Measurements from ENCODE around the gene TRDMT1. TPM values are rescaled to one million over a fixed set of nuclear protein-coding genes. Genes with fewer than 3 reads are reported as not detected.

The TRDMT1 gene
- total RNA-seq (2014; rRNA removed; shearing (Covaris generic)) = 10.4 and 12.7 TPM in 2 replicates
- total RNA-seq (2022) = 11.9 and 12.2 TPM in 2 replicates
- percentile 61 among the genes with signal in this experiment for Bru-seq, nascent RNA
- BruChase-seq, experiment 1, labeled RNA remaining after a 6-hour chase = percentile 49 among the genes with signal in this experiment
- percentile 60 among the genes with signal in this experiment for BruChase-seq, experiment 2, labeled RNA remaining after a 2-hour chase
- long read RNA-seq, full-length matches to known transcripts = 6 of 19 reads
- long read RNA-seq, partial matches to known transcripts = 5 of 19 reads
- long read RNA-seq, other reads (novel, unspliced or antisense) = 8 of 19 reads

GRCh38 chr10:17200912-17201793 is at the start of gene TRDMT1:
Gene TRDMT1, minus strand, starts transcription at chr10:17201672. Its CDS starts 38 bp downstream, at chr10:17201634.
- BruUV-seq (replicated peaks) = no TSS peak
- Histone ChIP-seq H3K27ac (ENCODE audit: low read depth, low read length, poor library complexity, severe bottlenecking) (peak within 1 kb of the TSS; percentile 53), H2AFZ (ENCODE audit: low read length) (peak within 1 kb of the TSS; percentile 100), H4K20me1 (ENCODE audit: insufficient read depth, low read length) (no peaks in the 10 kb centered on the region), H3K4me2 (ENCODE audit: low read length) (peak within 1 kb of the TSS; percentile 77), H3K36me3 (ENCODE audit: insufficient read depth, low read length) (no peaks in the 10 kb centered on the region), H3K9me2 (ENCODE audit: insufficient read depth, low read length) (0 out of 2 replicates have a peak, but pooled peaks cover 6% of the 10 kb centered on the region), H3K4me1 (ENCODE audit: insufficient read depth, low read length, poor library complexity, severe bottlenecking) (peaks cover 18% of the 10 kb centered on the region), H3K9me3 (ENCODE audit: low read length) (no peaks in the 10 kb centered on the region), H3K79me2 (ENCODE audit: insufficient read depth, low read depth, low read length) (peaks cover 27% of the 10 kb centered on the region; the same call in 1 of the 2 replicates), H3K4me3 (ENCODE audit: low read depth, low read length, poor library complexity, severe bottlenecking) (peak within 1 kb of the TSS; percentile 94)
- intact Hi-C loops (cut with micrococcal nuclease; ENCODE audit: unreplicated experiment) = loop anchor here (1.0 to 5.0 kb wide), 2 partner anchors 29 to 764 kb away; partner anchors contain the start of gene PTER
- ChIA-PET CTCF (ENCODE audit: unreplicated experiment) (no interaction called here), POLR2A (interaction anchor here (0.6 to 2.3 kb wide), 6 partner anchors 14 to 1457 kb away, joined by 3 to 10 read pairs (median 4); partner anchors contain the start of gene RSU1)
- peak; percentile 81 for DNase-seq (ENCODE audit: low spot score)
- TF ChIP-seq EZH2phosphoT487 (IDR thresholded peaks at IDR 0.05; ENCODE audit: borderline replicate concordance, low read depth, low read length) (no peak), CTCF (conservative IDR thresholded peaks at IDR 0.05; ENCODE audit: low read length) (0 out of 2 replicates have a peak, but pooled peaks have one; percentile 30)

- no peaks in the 10 kb centered on the region for H3K36me3 ChIP-seq (ENCODE audit: insufficient read depth, low read length)
- H3K4me2 ChIP-seq (ENCODE audit: low read length) = no peak overlapping the region
- no peaks in the 10 kb centered on the region for H3K9me3 ChIP-seq (ENCODE audit: low read length)
- no TSS peak for BruUV-seq (replicated peaks)
- H3K4me3 ChIP-seq (ENCODE audit: low read depth, low read length, poor library complexity, severe bottlenecking) = no peak overlapping the region
- H3K79me2 ChIP-seq (ENCODE audit: insufficient read depth, low read depth, low read length) = no peaks in the 10 kb centered on the region
- no peaks in the 10 kb centered on the region for H3K4me1 ChIP-seq (ENCODE audit: insufficient read depth, low read length, poor library complexity, severe bottlenecking)
- intact Hi-C loops (cut with micrococcal nuclease; ENCODE audit: unreplicated experiment) = no loop called here
- H2AFZ ChIP-seq (ENCODE audit: low read length) = no peak overlapping the region
- H3K27ac ChIP-seq (ENCODE audit: low read depth, low read length, poor library complexity, severe bottlenecking) = no peak overlapping the region
- ChIA-PET CTCF (ENCODE audit: unreplicated experiment) (no interaction called here), POLR2A (no interaction called here)
- peak; percentile 34; the same call in 1 of the 2 replicates for TF ChIP-seq CTCF (conservative IDR thresholded peaks at IDR 0.05; ENCODE audit: low read length)
- no peak for TF ChIP-seq EZH2phosphoT487 (IDR thresholded peaks at IDR 0.05; ENCODE audit: borderline replicate concordance, low read depth, low read length)
- H3K9me2 ChIP-seq (ENCODE audit: insufficient read depth, low read length) = no peaks in the 10 kb centered on the region
- H4K20me1 ChIP-seq (ENCODE audit: insufficient read depth, low read length) = no peaks in the 10 kb centered on the region
- no peak for DNase-seq (ENCODE audit: low spot score)
Measured at GRCh38 chr10:17250736-17251135, 49.3 kb upstream of the TRDMT1 start.
